Measurements from ENCODE around the gene MAP2K7.

MAP2K7 gene

DNA sequence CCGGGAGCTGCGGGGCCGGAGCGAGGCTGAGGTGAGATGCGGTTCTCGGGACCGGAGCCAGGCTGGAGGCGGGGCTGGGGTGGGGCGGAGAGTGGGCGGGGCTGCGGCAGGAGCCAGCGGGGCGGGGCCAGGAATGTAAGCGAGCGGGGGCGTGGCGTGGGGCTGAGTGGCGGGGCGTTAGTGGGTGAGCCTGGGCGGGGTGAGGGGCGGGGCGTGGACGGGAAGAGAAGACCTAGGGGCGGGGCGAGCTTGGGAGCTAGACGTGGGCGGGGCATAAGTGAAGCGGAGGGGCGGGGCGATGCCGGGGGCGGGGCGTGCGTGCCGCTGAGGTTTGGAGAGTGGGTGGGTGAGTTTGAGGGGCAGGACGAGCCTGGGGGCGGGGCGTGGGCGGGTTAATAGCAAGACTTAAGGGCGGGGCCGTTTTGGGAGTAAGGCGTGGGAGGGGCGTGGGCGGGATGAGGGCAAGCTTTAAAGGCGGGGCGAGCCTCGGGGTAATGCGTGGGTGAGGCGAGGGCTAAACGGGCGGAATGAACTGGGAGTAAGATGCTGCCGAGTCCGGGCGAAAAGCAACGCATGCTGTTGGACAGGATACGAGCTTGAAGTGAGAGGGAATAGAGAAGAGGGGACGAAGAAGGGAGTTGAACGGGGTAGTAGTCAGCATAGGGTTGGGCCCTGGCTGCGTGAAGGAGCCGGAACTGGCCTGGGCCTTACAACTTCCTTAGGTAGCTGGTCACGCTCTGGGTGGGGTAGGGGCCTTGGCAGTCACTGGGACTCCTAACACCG, 17.0 kb downstream of the MAP2K7 start:
- peak; percentile 99 for DNase-seq

DNA sequence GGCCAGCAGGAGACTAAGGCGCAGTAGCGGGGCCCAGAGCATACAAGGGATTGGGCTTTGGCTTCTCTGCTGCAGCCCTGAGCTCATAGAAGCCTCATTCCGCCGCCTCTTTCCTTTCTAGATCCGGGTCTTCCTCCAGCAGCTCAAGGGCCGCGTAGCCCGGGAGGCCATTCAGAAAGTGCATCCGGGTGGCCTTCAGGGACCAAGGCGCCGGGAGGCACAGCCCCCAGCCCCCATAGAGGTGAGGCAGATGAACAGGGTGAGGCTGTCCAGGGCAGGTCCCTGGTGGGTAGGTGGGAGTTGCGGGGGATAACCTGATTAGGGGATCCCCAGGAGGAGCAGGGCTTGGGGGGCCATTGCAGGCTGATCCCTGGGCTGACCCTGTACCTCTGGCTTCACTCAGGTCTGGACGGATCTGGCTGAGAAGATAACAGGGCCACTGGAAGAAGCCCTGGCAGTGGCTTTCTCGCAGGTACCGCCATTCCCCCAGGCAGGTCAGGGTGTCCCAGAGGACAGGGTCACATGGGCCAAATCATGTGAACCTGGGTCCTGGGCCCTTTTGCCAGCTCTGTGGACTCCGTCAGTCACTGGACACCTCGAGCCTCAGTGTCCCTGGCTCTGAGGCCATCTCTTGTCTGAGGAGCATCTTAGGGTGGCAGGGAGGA, 17.8 kb downstream of the MAP2K7 start:
- DNase-seq: no peak

DNA sequence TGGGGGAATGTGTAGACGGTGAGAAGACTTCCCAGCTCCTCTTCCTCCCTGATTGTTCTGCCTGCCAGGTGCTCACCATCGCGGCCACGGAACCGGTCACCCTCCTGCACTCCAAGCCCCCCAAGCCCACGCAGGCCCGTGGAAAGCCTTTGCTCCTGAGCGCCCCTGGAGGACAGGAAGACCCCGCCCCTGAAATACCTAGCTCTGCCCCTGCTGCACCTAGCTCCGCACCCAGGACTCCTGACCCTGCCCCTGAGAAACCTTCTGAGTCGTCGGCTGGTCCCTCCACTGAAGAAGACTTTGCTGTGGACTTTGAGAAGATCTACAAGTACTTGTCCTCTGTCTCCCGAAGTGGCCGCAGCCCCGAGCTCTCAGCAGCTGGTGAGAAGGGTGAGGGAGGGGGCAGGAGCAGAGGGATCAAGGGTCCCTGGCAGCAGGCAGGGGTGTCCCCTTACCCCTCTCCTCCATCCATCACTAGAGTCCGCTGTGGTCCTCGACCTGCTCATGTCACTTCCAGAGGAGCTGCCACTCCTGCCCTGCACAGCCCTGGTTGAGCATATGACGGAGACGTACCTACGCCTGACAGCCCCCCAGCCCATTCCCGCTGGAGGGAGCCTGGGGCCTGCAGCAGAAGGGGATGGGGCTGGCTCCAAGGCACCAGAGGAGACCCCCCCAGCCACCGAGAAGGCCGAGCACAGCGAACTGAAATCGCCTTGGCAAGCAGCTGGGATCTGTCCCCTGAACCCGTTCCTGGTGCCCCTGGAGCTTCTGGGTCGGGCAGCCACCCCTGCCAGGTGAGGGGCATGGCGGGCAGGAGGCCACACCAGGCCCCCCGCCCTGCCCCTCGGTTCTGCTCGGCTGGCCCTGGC, 18.5 kb downstream of the MAP2K7 start:
- no peak for DNase-seq

DNA sequence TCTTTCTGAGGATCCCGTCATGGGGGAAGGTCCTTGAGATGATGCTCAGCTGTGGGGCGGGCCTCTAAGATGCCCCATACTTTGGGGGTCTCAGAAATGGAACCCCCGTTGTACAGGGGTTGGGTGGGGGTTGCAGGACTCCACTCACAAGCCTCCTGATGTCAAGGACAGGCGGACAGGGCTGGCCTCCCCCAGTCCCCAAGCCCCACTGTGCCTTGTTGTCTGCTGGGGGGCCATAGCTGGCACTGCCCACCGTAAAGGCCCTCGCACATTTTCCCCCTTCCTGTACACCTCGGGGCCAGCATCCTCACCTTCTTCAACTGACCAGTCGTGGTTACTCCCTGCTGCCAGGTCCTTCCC, 19.1 kb downstream of the MAP2K7 start:
- no peak for DNase-seq

DNA sequence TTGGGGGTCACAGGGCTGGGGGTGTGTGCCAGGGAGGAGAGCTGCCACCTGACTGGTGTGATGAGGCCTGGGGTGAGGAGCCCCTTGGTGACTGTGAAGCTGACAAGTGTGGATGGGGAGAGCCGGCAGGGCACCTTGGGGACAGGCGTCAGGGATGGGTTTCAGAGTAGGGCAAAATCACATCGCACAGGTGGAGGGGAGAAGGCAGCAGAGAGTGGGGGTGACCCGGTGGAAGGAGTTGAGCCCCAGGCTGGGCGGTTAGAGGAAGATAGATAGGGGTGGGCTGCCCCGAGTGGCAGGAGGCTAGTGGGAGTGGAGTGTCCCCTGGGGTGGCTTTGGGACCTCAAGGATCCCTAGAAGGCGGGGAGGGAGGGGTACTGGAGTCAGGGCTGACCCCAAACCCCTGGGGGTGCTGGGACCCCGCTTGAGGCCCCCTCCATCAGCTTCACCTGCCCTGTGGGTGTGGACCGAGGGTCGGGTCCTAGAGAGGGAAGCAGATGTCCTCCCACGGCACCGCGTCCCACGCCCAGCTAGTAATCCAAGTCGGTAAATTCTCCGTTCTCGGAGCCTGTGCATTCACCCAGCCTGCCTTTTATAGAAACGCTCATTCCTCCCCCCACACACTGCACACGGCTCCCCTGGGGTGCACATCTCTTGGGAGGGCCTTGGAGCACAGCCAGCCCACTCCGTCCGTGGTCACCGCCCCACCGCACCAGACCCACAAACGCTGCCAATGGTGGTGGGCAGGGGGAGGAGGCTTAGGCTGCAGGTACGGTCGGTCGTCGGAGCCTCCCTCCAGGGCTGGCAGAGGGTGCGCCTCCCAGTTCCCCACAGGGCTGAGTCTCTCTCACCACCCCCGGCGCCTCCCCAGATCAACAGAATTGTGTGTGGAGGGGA, 19.9 kb downstream of the MAP2K7 start:
- no peak for DNase-seq

DNA sequence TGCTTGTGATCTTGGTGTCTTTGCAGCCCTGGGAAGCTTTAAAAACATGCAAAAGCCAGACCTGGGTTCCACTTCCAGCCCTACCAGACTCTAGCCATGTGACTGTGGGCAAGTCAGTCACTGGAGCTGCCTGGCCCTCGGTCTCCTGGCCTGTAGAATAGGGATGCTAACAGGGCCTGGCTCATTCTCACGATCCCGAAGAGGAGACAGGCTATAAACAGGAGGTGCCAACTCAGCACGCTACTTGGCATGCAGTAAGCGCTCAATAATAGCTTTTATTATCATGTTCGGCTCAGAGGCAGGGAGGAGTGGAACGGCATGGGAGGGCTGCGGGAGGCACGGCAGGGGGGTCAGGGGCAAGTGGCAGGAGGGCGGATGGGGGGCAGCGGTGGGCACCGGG, 20.6 kb downstream of the MAP2K7 start:
- no peak for DNase-seq

DNA sequence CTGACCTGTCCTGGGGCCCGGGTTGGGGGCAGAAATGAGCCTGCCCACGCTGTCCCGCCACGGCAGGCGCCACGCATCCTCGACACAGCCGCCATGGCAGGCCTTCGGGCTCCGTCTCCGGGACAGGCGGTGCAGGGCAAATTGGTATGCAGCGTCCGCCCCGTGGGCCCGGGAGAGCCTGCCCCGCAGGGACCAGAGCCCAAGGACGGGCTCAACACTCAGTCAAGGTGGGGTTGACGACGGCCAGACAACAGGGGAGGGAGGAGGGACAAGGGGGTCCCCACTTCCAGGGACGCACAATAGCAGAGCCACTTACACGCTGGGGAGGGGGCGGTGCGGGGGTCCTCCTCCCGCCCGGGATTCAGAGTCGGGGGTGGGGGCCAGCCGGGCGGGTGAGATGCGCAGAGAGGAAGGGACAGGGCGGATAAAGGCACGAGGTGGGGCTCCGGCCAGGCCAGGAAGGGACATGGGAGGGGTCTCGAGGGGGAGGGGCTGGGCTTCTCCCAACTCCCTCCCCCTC, 21.0 kb downstream of the MAP2K7 start:
- DNase-seq: no peak

DNA sequence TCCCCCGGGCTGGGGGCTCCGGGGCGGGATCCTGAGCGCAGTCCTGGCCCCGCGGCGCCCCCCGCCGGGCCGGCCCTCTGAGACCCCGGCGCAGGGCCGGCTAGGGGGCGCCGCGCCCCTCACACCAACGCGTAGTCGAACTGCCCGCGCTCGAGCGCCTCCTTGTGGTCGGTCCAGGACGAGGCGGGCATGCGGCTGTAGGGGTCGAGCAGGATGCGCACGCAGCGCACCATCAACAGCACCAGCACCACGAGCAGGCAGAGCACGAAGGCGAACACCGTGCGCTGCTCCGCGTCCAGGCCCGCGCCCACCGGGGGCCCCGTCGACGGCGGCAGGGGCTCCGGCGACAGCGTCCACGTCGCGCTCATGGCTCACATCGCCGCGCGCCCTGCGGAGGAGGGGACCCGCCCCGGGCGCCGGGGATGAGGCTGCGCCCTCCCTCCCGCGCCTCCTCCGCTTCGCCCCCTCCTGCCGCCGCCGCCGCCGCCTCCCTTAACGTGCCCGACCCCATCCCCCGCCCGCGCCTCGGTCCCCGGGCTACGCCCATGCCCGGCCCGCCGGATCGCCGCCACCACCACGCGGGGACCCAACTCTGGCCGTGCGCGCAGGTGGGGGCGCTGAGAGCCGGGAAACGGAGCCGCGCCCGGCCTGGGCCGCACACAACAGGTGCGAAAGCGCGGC, 21.6 kb downstream of the MAP2K7 start:
- peak; percentile 86 for DNase-seq

DNA sequence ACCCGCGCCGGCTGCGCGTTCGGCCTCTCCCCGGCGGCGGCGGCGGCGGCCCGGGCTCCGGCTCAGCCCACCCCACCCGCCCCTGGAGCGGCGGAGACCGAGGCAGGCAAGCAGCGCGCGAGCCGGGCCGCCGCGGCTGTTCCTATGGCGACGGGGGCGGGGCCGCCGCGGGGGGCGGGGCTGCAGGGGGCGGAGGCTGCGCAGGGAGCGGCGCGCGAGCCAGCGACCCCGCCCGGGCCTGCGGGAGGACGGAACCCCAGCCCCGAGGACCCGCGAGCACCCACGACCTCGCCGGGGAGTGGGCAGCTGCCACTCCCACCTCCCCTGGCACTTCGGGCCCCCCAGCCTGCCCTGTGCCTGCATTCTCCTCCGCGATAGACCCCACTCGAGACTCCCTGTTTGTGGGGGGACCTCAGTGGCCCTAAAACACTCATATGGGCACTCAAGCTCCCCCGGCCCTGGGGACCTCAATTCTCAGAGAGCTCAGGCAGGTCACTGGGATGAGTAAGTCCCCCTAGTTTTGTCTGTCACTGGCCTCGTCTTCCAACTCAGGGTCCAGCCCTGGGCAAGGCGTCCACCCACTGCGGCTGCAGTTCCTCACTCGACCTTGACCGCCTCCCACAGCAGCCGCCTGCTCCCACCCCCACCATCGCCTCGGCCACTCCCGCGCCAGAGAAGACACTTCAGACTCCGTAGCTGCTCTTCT, 22.5 kb downstream of the MAP2K7 start, which contains the start of gene CTXN1:
TSS of gene CTXN1 (minus strand) at position 115 of the 706 bp plus-strand sequence. CDS start 597 bp downstream, outside the sequence.
- DNase-seq: peak; percentile 84

DNA sequence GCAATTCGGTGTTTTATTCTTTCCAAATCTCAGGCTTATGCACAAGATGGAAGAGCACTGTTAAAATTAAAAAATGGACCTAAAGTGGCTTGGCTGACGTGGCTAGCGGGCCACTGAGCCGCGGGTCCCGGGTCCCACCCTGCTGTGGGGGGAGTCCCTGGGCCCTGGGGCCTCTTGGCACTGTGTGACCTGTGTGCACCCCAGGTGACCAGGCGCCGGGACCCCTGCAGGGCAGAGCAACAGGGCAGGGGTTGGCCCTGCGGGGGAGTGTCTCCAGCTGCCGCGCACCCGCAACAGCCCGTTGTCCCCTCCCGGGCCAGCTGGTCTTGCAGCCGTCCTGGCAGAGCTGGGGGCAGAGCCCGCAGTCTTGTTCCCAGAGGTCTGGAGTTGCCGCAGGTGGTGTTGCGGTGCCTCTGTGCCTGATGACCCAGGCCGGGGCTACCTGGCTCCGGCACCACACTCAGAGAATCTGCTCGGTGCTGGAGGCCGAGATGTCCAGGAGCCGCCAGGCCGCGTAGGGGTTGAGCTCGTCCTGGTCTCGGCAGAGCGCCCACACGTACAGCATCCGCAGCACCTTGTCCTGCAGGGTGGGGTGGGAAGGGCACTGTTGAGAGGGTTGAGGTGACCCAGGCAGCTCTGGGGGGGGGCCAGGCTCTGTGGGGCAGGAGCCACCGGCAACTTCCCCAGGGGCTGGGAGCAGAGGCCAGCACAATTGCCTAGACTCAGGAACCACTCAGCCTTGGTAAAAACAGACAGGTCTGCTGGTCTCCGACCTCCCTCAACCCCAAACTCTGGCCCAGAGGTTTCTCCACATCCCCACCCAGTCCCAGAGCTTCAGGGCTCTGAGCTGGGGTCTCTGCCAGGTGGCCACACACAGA, 23.3 kb downstream of the MAP2K7 start:
- DNase-seq: no peak

DNA sequence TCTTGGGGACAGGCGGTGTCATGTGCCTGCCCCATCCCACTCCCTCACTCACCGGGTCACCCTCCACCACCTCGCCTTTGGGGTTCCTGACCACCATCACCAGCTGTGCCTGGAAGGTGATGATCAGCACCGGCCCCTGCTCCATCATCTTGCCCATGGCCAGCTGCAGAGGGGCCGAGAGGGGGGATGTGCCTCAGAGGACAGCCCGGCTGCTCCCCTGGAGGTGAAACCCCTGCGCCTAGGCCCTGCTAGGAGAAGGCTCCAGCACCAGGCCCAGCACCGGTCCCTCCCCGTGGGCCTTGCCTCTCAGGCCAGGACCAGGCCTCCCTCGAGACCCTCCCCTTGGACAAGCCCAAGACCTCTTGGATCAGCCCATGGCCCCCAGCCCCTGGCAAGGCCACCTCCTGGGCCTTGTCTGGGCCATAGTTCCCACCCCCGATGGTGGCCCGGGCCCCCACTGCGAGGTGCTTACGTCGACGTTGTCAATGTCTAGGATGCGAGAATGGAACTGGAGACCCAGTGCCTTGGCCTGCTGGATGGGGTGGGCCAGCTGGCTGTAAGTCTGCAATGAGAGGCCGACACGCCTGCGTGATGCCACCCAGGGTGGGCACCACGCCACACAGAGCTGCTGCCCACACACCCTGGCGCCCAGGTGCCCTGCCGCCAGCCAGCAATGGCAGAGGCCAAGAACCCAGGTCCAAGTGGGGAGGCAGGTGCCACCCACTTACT, 24.1 kb downstream of the MAP2K7 start:
- no peak for DNase-seq

DNA sequence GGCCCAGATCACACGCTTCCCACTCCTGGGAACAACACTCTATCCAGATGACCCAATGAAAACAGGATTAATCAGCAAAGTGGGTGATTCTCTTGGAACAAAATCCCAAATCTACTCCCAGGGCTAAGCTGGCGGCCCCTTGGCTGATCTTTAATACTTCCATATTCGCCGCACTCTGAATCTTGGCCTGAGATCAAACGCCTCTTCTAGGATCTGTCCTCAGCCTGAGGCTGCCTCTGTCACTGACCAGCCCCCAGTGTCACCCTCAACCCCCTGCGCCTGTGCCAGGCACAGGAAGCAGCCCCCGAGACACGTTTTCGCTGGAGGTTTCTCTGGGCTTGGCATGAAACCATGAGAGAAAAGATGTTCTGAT, 24.6 kb downstream of the MAP2K7 start:
- no peak for DNase-seq

DNA sequence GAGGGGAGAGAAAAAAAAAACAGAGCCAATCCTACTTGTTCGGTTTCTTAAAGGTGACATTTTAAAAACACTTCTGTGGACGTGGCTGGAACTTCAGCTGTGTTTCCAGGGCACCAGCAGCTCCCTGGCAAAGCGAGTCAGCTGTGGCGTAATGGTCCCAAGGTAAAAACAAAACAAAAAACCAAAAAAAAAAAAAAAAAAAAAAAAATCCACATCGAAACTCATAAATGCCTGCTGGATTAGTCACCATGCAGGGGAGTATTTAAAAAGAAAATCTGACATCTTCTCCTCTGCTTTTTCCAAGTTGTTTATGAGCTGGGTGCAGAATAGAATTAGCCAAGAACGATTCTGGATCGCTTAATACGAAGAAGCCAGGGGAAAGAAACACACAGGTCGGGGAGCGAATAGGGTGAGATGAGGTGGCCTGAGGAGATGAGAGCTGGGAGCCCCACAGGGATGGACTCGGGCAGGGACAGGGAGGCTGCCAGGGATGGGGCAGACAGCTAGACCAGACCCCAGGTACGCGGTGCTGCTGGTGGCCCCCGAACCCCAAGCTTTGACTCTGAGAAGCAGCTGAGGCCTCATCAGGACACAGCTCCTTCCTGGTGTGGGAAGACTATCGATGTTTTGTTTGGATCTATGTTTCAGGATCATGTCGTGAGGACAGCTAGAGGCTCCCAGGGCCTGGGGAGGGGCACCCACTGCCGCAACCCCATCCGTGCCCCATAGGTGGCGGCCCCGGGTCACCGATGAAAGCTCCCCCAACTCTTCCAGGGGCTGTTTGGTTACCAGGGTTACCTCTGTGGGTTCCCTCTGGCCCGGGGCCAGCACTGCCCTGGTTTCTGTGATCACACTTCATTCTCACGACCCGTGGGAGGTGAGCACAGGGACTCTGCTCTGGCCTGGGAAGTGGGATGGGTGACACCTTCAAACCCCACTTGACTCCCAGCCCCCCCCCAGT, 25.3 kb downstream of the MAP2K7 start:
- peak; percentile 64 for DNase-seq

DNA sequence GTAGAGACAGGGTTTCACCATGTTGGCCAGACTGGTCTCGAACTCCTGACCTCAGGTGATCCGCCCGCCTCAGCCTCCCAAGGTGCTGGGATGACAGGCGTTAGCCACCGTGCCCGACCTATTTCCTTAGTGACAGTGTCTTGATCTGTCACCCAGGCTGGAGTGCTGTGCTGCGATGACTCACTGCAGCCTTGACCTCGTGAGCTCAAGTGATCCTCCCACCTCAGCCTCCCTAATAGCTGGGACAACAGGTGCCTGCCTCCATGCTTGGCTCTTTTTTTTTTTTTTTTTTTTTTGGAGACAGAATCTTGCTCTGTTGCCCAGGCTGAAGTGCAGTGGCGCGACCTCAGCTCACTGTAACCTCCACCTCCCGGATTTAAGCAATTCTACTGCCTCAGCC, 26.4 kb downstream of the MAP2K7 start:
- DNase-seq: peak; percentile 30

DNA sequence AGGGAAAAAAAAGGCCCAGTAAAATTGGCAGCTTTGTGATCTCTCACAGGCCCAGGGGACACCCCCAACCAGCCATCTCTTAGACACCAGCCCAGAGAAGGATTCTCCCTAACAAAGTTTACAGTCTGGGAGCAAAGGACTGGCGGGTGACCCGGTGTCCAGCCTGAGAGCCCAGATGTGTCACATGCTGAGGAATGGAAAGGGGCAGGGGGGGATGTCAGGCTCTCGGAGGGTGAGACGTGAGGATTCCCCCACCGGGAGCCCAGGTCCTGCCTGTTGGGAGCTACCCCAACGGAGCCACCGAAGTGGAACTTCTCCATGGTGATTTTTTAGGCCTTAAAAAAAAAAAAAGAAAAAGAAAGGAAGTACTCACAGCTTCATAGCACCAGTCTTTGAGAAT, 27.1 kb downstream of the MAP2K7 start:
- DNase-seq: no peak

DNA sequence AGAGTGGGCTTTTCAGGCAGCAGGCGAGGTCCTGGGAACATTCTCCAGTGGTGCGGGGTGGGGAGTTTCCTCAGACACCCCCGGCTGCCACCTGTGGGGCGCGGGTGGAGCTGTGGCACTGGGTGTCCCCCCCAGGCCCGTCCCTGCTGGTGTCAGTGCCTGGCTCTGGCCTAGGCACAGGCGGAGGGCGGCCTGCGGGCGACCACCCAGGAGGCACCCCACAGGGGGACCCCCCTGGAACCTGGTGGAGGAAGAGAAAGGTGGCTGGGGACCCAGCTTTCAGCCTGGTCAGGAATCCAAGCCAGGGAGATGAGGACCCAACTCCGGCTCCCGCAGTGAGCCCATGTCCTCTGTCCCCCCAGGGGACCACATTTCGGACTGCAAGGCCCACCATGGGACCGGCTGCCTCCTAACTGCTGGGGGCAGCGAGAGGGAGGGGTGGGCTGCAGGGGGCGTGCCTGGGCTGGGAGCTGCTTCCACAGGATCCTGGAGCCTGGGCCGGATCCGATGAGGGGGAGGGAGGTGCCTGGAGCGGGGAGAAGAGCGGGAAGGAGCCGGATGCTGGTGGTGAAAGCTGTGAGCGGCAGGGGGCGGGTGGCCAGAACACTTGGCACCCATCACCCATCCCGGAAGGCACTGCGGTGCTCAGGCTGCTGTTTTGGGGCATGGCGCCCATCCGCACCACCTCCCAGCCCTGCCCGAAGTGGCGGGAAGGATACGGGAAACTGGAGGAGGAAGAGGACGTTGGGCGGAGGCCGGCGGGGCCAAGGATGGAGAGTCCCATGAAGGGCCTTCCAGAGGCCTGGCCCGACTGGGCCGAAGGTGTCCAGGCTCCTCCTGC, 27.8 kb downstream of the MAP2K7 start:
- DNase-seq: no peak
